HepG2 (cell line): ENCODE measurements around the gene RILPL1. TPM values are rescaled to one million over a fixed set of nuclear protein-coding genes. Genes with fewer than 3 reads are reported as not detected.

ENCODE experiments used
- ATAC-seq: fragments of 200-7000 bp; cut with Tn5 transposase; 3 replicates; pipeline ENCODE4 v1.9.1; 2020; ENCODE audit warnings: mild to moderate bottlenecking, moderate library complexity
- BruUV-seq: library from RNA; stranded (reverse); fragments of 400-500 nt; replicated peaks from 2 replicates; lab custom pipeline; 2021; lab: Mats Ljungman, UMichigan
- CTCF ChIA-PET: fragments of 300-600 bp; formaldehyde crosslinking; extraction: SDS; loops from one replicate; lab custom pipeline; 2021; ENCODE audit warnings: low total read pairs, inconsistent platforms, low intra/inter-chr PET ratio; lab: Yijun Ruan, JAX
- POLR2A ChIA-PET: fragments of 350-600 bp; sonication (Branson Sonifier 250); formaldehyde crosslinking; loops from one replicate; lab custom pipeline; 2020; ENCODE audit warnings: antibody characterized with exemption, inconsistent platforms; lab: Yijun Ruan, JAX
- DNase-seq: peaks from one replicate; pipeline ENCODE4 v3.0.0-alpha.2; 2015; ENCODE audit warnings: low spot score
- FAIRE-seq: peaks from 3 replicates; lab custom pipeline; 2011; peaks lifted over from hg19 to GRCh38; lab: Jason Lieb, UNC
- H2AFZ ChIP-seq: one replicate; pipeline ENCODE4 v1.6.1; 2011; ENCODE audit warnings: low read length, inconsistent platforms
- H3K27ac ChIP-seq: fragments of 300-600 bp; 3 replicates; pipeline ENCODE4 v1.8.0; 2011; ENCODE audit warnings: mixed run types, mild to moderate bottlenecking, mixed read lengths, low read length, inconsistent platforms; ENCODE audit not compliant: insufficient read depth; ENCODE audit errors: extremely low read length
- H3K27me3 ChIP-seq, 2 experiments: fragments of 200-600 bp in 1 of 2; 2 replicates in 1 of 2; 3 replicates in 1 of 2; pipeline versions ENCODE4 v1.6.0 to v1.8.0; 2011; ENCODE audit warnings: low read length in 2 of 2, mild to moderate bottlenecking in 2 of 2, moderate library complexity in 2 of 2, inconsistent platforms in 1 of 2; ENCODE audit not compliant: insufficient read depth in 2 of 2, control insufficient read depth in 1 of 2
- H3K36me3 ChIP-seq, 2 experiments: fragments of 200-600 bp in 1 of 2; replicated peaks in 1 of 2; 2 replicates in 1 of 2; 3 replicates in 1 of 2; pipeline versions ENCODE4 v1.5.1 to v1.8.0; 2011; ENCODE audit warnings: low read length in 2 of 2, inconsistent platforms in 1 of 2; ENCODE audit not compliant: insufficient read depth in 2 of 2, control insufficient read depth in 1 of 2
- H3K4me1 ChIP-seq: 2 replicates; pipeline ENCODE4 v1.5.1; 2012; ENCODE audit warnings: low read length, inconsistent platforms; ENCODE audit not compliant: insufficient read depth
- H3K4me2 ChIP-seq: 2 replicates; pipeline ENCODE4 v1.6.0; 2011; ENCODE audit warnings: low read depth, low read length, inconsistent platforms
- H3K4me3 ChIP-seq, 3 experiments: fragments of 200-600 bp in 1 of 3; sonication (generic), shearing (Covaris generic) in 1 of 3; replicated peaks in 1 of 3; 2 replicates each; pipeline ENCODE4 v1.5.1; 2011 to 2016; ENCODE audit warnings: low read length in 3 of 3, inconsistent platforms in 2 of 3, low read depth in 2 of 3, mild to moderate bottlenecking in 2 of 3, control low read depth in 1 of 3, mixed read lengths in 1 of 3; ENCODE audit not compliant: insufficient read depth in 1 of 3
- H3K79me2 ChIP-seq: one replicate; pipeline ENCODE4 v1.6.1; 2011; ENCODE audit warnings: low read length, inconsistent platforms; ENCODE audit not compliant: insufficient read depth
- H3K9ac ChIP-seq: 2 replicates; pipeline ENCODE4 v1.6.0; 2011; ENCODE audit warnings: mild to moderate bottlenecking, low read depth, low read length, inconsistent platforms; ENCODE audit not compliant: insufficient read depth
- H3K9me3 ChIP-seq: 2 replicates; pipeline ENCODE4 v1.5.1; 2012; ENCODE audit warnings: mild to moderate bottlenecking, low read length
- H4K20me1 ChIP-seq: 2 replicates; pipeline ENCODE4 v1.6.0; 2011; ENCODE audit warnings: inconsistent platforms, mild to moderate bottlenecking, low read length, moderate library complexity; ENCODE audit not compliant: insufficient read depth
- BORCS8-MEF2B ChIP-seq: sonication (generic); formaldehyde crosslinking; IDR thresholded peaks from 2 replicates; pipeline ENCODE4 v1.8.0; 2022; ENCODE audit warnings: mild to moderate bottlenecking, missing genetic modification reagents
- NR1H2 ChIP-seq: sonication (generic); formaldehyde crosslinking; IDR thresholded peaks from 2 replicates; pipeline ENCODE4 v1.8.1; 2022; ENCODE audit warnings: low read depth, missing genetic modification reagents, borderline replicate concordance
- SKI ChIP-seq: fragments of 450-650 bp; IDR thresholded peaks from one replicate; pipeline ENCODE4 v1.6.1; 2018; ENCODE audit warnings: mild to moderate bottlenecking; ENCODE audit not compliant: partially characterized antibody
- SP140L ChIP-seq: sonication (generic); formaldehyde crosslinking; IDR thresholded peaks from 2 replicates; pipeline ENCODE4 v1.4.0; 2020; ENCODE audit warnings: missing genetic modification reagents, borderline replicate concordance
- TBL1XR1 ChIP-seq: fragments of 150-350 bp; IDR thresholded peaks from 2 replicates; pipeline ENCODE4 v1.6.1; 2014; ENCODE audit warnings: borderline replicate concordance, low read length; ENCODE audit not compliant: partially characterized antibody
- TBP ChIP-seq: sonication (generic); formaldehyde crosslinking; IDR thresholded peaks from 2 replicates; pipeline ENCODE4 v1.5.0; 2020; ENCODE audit warnings: missing genetic modification reagents
- ZNF138 ChIP-seq: sonication (generic); formaldehyde crosslinking; IDR thresholded peaks from 2 replicates; pipeline ENCODE4 v1.5.0; 2020; ENCODE audit warnings: mild to moderate bottlenecking, low read depth, missing genetic modification reagents
- ZNF18 ChIP-seq: sonication (generic); formaldehyde crosslinking; IDR thresholded peaks from 2 replicates; pipeline ENCODE4 v1.8.0; 2022; ENCODE audit warnings: mild to moderate bottlenecking, missing genetic modification reagents; ENCODE audit not compliant: insufficient replicate concordance
- ZNF235 ChIP-seq: sonication (generic); formaldehyde crosslinking; IDR thresholded peaks from 2 replicates; pipeline ENCODE4 v1.8.1; 2023; ENCODE audit warnings: mild to moderate bottlenecking, missing genetic modification reagents, borderline replicate concordance
- ZNF414 ChIP-seq: sonication (generic); formaldehyde crosslinking; IDR thresholded peaks from 2 replicates; pipeline ENCODE4 v1.5.0; 2020; ENCODE audit warnings: missing genetic modification reagents
- ZNF605 ChIP-seq: sonication (generic); formaldehyde crosslinking; IDR thresholded peaks from 2 replicates; pipeline ENCODE4 v1.8.0; 2022; ENCODE audit warnings: mild to moderate bottlenecking, missing genetic modification reagents
- WGBS: methylation state at CpG from one replicate; pipeline ENCODE4 v1.1.6; 2017; ENCODE audit warnings: low lambda C conversion rate; 5-methylcytosine and 5-hydroxymethylcytosine counted together
- in situ Hi-C: cut with HindIII; loops from 2 replicates; pipeline ENCODE4 v1.10.0; 2017; ENCODE audit warnings: low pct_unique_long_range_greater_than_20kb; ENCODE audit not compliant: extremely low pct_ligation_motif_present
- intact Hi-C: fragments of 100-400 bp; cut with micrococcal nuclease; formaldehyde crosslinking; loops from one replicate; pipeline ENCODE4 v1.10.0; 2022; ENCODE audit not compliant: unreplicated experiment
- polyA plus RNA-seq, 8 experiments: library from polyadenylated mRNA; depleted of rRNA in 3 of 8; stranded (reverse) in 7 of 8; unstranded in 1 of 8; fragments of >200 nt; fragmentation: Illumina TruSeq in 4 of 8; extraction: Trizol in 4 of 8; gene quantifications; 2 replicates each; pipeline versions ENCODE4 v1.2.1 to v1.2.3, GENCODE V29; 2011 to 2016; ENCODE audit warnings: low read depth in 4 of 8, missing spikeins in 1 of 8, mixed read lengths in 1 of 8; ENCODE audit not compliant: insufficient read depth in 1 of 8
- total RNA-seq, 5 experiments: library from RNA; depleted of rRNA; stranded (reverse); fragments of >200 nt; fragmentation: Illumina TruSeq; extraction: Trizol; gene quantifications; 2 replicates each; pipeline ENCODE4 v1.2.3, GENCODE V29; 2016; ENCODE audit warnings: low read depth in 1 of 5

The RILPL1 gene
- total and polyA plus RNA-seq, 2 of the 13 experiments (the other 11 are each of a cell fraction or from before 2014, with no cell fraction given), result 5.8 to 28.4 TPM

- DNase-seq, result no peak
- no peak overlapping the region for H3K4me2 ChIP-seq
- no peaks in the 10 kb centered on the region for H4K20me1 ChIP-seq
- ChIA-PET POLR2A (no interaction called here), CTCF (no interaction called here)
- peaks cover 2 to 7% of the 10 kb centered on the region in 2 experiments; a peak in 2 of 5 replicates for H3K36me3 ChIP-seq
- no peak for ATAC-seq
- intact Hi-C loops, result no loop called here
- in situ Hi-C loops, result no loop called here
- no peaks in the 10 kb centered on the region; the same call in 1 of the 2 replicates for H3K9me3 ChIP-seq
- no peaks in the 10 kb centered on the region for H3K27me3 ChIP-seq
- 0 out of 2 replicates have a peak, but pooled peaks cover 7% of the 10 kb centered on the region for H3K4me1 ChIP-seq
- no peak for FAIRE-seq
- H3K27ac ChIP-seq, result no peak overlapping the region
- H3K79me2 ChIP-seq, result no peaks in the 10 kb centered on the region
- H3K4me3 ChIP-seq, result no peak overlapping the region
- no peak overlapping the region for H3K9ac ChIP-seq
- no peak for TF ChIP-seq SKI
- no peak for TF ChIP-seq SP140L
- TF ChIP-seq NR1H2 (CRISPR knock-in tag), result no peak
- no peak for TF ChIP-seq ZNF18
- TF ChIP-seq ZNF605, result no peak
- TF ChIP-seq TBP (CRISPR knock-in tag), result no peak
- no peak for TF ChIP-seq TBL1XR1
- no peak for TF ChIP-seq ZNF138 (CRISPR knock-in tag)
- no peak for TF ChIP-seq ZNF235
- TF ChIP-seq ZNF414 (CRISPR knock-in tag), result no peak
- TF ChIP-seq BORCS8-MEF2B (CRISPR knock-in tag), result no peak
- no peak overlapping the region for H2AFZ ChIP-seq
- TSS peak; percentile 41 for BruUV-seq
- 92% methylated on average over 6 of the region's 6 CpGs for WGBS
Measured at GRCh38 chr12:123428591-123428990, 104.9 kb downstream of the RILPL1 start.
